Sigmoid colon (tissue), 7 donors: ENCODE data around the gene FAH. TPM values are rescaled to one million over a fixed set of nuclear protein-coding genes. Genes with fewer than 3 reads are reported as not detected.
"Not testable (repeated sequence)": the region's sequence is repeated elsewhere in the genome, so short reads cannot be mapped to it uniquely, and the experiment has no call there.

Experiments used
- DNase-seq: peaks from one replicate; pipeline ENCODE4 v3.0.0-alpha.2; 2019
- H3K27ac ChIP-seq, 4 donors: fragments of 200-600 bp; sonication (generic); one replicate each; pipeline ENCODE4 v1.5.1; 2016 to 2019; ENCODE audit warnings: mild to moderate bottlenecking in 1 of 4
- H3K27me3 ChIP-seq, 3 donors: fragments of 200-600 bp; sonication (generic); one replicate each; pipeline ENCODE4 v1.5.1; 2019; ENCODE audit warnings: mild to moderate bottlenecking in 1 of 3
- H3K36me3 ChIP-seq, 4 donors: fragments of 200-600 bp; sonication (generic); one replicate each; pipeline ENCODE4 v1.5.1; 2016 to 2019
- H3K4me1 ChIP-seq, 4 donors: fragments of 200-600 bp; sonication (generic); one replicate each; pipeline ENCODE4 v1.5.1; 2017 to 2019
- H3K4me3 ChIP-seq, 4 donors: fragments of 200-600 bp; sonication (generic); one replicate each; pipeline ENCODE4 v1.5.1; 2017 to 2019; ENCODE audit warnings: mild to moderate bottlenecking in 2 of 4, moderate library complexity in 1 of 4
- H3K9me3 ChIP-seq, 4 donors: fragments of 200-600 bp in 3 of 4; sonication (generic) in 3 of 4; one replicate each; pipeline versions ENCODE4 v1.5.1 to v1.6.1; 2013 to 2019
- CTCF ChIP-seq, 4 experiments: fragments of 450-650 bp in 3 of 4; fragments of 200-600 bp in 1 of 4; IDR thresholded peaks; one replicate each; pipeline ENCODE4 v1.5.1; 2016 to 2019; ENCODE audit warnings: antibody characterized with exemption in 4 of 4, mild to moderate bottlenecking in 3 of 4, moderate library complexity in 2 of 4
- EP300 ChIP-seq, 4 donors: sonication (generic); formaldehyde crosslinking; IDR thresholded peaks; one replicate each; pipeline ENCODE4 v1.6.1; 2017; ENCODE audit warnings: antibody characterized with exemption in 4 of 4
- POLR2A ChIP-seq, 2 donors: fragments of 450-650 bp; IDR thresholded peaks; one replicate each; pipeline ENCODE4 v1.6.1; 2016; ENCODE audit warnings: antibody characterized with exemption in 2 of 2, mild to moderate bottlenecking in 2 of 2, moderate library complexity in 2 of 2
- POLR2AphosphoS5 ChIP-seq, 4 donors: sonication (generic); formaldehyde crosslinking; IDR thresholded peaks; one replicate each; pipeline ENCODE4 v1.6.1; 2017; ENCODE audit warnings: antibody characterized with exemption in 4 of 4
- WGBS, 2 donors: extraction: QIAGEN DNeasy Blood & Tissue Kit; methylation state at CpG; one replicate each; pipeline ENCODE4 v1.1.7; 2013; 5-methylcytosine and 5-hydroxymethylcytosine counted together
- intact Hi-C: fragments of 100-400 bp; cut with DNase I; formaldehyde crosslinking; loops from one replicate; pipeline ENCODE4 v1.15.1; 2023
- polyA plus RNA-seq, 3 donors: library from polyadenylated mRNA; stranded (reverse); fragments of 200-250 nt; gene quantifications; one replicate each; pipeline ENCODE4 v1.2.3, GENCODE V29; 2013
- total RNA-seq, 4 donors: library from RNA; depleted of rRNA; stranded (reverse); fragments of >200 nt; gene quantifications; one replicate each; pipeline ENCODE4 v1.1.0, GENCODE V29; 2016
- donor health status: healthy with polysubstance abuse.
- donor health status: Bipolar disorder and iron deficiency.
- donor health status: healthy.

Gene FAH
- total and polyA plus RNA-seq, 7 donors, result 11.4 to 23.5 (median 14.4) TPM

GRCh38 chr15:80151576-80151975 is 1.2 kb upstream of the FAH start:
- WGBS, 2 donors, result 69 to 82% methylated on average over 3 of the region's 3 CpGs
- Histone ChIP-seq H3K36me3 (no peaks in the 10 kb centered on the region), H3K27ac (peak overlapping the region in 3 of 4 donors; percentile 85 to 90 (median 87)), H3K4me1 (peaks cover 0 to 19% (median 13%) of the 10 kb centered on the region in 4 donors), H3K4me3 (peak overlapping the region in 1 of 4 donors; percentile 80), H3K9me3 (no peaks in the 10 kb centered on the region), H3K27me3 (no peaks in the 10 kb centered on the region)
- intact Hi-C loops, result loop anchor here (5.0 to 10.0 kb wide), 2 partner anchors 229 to 257 kb away; partner anchors contain the start of gene MTHFS
- DNase-seq, result no peak
- no peak for TF ChIP-seq POLR2A (IDR thresholded peaks at IDR 0.05)
- no peak for TF ChIP-seq POLR2AphosphoS5 (IDR thresholded peaks at IDR 0.05)
- no peak for TF ChIP-seq CTCF (IDR thresholded peaks at IDR 0.05)
- TF ChIP-seq EP300 (IDR thresholded peaks at IDR 0.05), result no peak

- Histone ChIP-seq H3K27me3 (no peaks in the 10 kb centered on the region), H3K4me1 (peaks cover 0 to 19% (median 13%) of the 10 kb centered on the region in 4 donors), H3K27ac (peak overlapping the region; percentile 81 to 90 (median 86)), H3K36me3 (no peaks in the 10 kb centered on the region), H3K9me3 (no peaks in the 10 kb centered on the region), H3K4me3 (peak overlapping the region; percentile 58 to 80 (median 74))
- intact Hi-C loops, result loop anchor here (1.0 to 10.0 kb wide), 3 partner anchors 93 to 258 kb away; partner anchors contain the start of genes MTHFS and ZFAND6
- TF ChIP-seq POLR2AphosphoS5 (IDR thresholded peaks at IDR 0.05) (peak in 1 of 4 donors; percentile 62), EP300 (IDR thresholded peaks at IDR 0.05) (no peak)
- WGBS, 2 donors, result 1 to 3% methylated on average over 38 to 39 of the region's 41 CpGs
- peak; percentile 99 for DNase-seq
Measured at GRCh38 chr15:80152180-80152895, 461 bp upstream of the FAH start.

- Histone ChIP-seq H3K9me3 (no peaks in the 10 kb centered on the region), H3K27me3 (no peaks in the 10 kb centered on the region), H3K4me3 (peak overlapping the region in 1 of 4 donors; percentile 75), H3K36me3 (peaks cover 0 to 11% (median 0%) of the 10 kb centered on the region in 4 donors), H3K27ac (peak overlapping the region in 2 of 4 donors; percentile 85 to 90), H3K4me1 (peaks cover 0 to 19% (median 13%) of the 10 kb centered on the region in 4 donors)
- DNase-seq, result no peak
- intact Hi-C loops, result loop anchor here (5.0 to 10.0 kb wide), 2 partner anchors 232 to 259 kb away; partner anchors contain the start of gene MTHFS
- no peak for TF ChIP-seq CTCF (IDR thresholded peaks at IDR 0.05)
- no peak for TF ChIP-seq POLR2AphosphoS5 (IDR thresholded peaks at IDR 0.05)
- no peak for TF ChIP-seq POLR2A (IDR thresholded peaks at IDR 0.05)
- TF ChIP-seq EP300 (IDR thresholded peaks at IDR 0.05), result no peak
- WGBS, 2 donors, result 65 to 72% methylated on average over 4 of the region's 4 CpGs
Measured at GRCh38 chr15:80153900-80154299, 1.1 kb downstream of the FAH start.

GRCh38 chr15:80154336-80154735 is 1.5 kb downstream of the FAH start:
- H3K27ac ChIP-seq, result no peak overlapping the region
- H3K4me3 ChIP-seq, result no peak overlapping the region
- H3K27me3 ChIP-seq, result no peaks in the 10 kb centered on the region
- peaks cover 0 to 19% (median 13%) of the 10 kb centered on the region in 4 donors for H3K4me1 ChIP-seq
- no peak for DNase-seq
- H3K36me3 ChIP-seq, result peaks cover 0 to 11% (median 0%) of the 10 kb centered on the region in 4 donors
- TF ChIP-seq CTCF (IDR thresholded peaks at IDR 0.05) (no peak), EP300 (IDR thresholded peaks at IDR 0.05) (no peak), POLR2A (IDR thresholded peaks at IDR 0.05) (no peak), POLR2AphosphoS5 (IDR thresholded peaks at IDR 0.05) (no peak)
- H3K9me3 ChIP-seq, result no peaks in the 10 kb centered on the region
- WGBS, 2 donors, result 93 to 95% methylated on average over 6 of the region's 6 CpGs
- intact Hi-C loops, result loop anchor here (5.0 to 10.0 kb wide), 2 partner anchors 232 to 260 kb away; partner anchors contain the start of gene MTHFS

DNA sequence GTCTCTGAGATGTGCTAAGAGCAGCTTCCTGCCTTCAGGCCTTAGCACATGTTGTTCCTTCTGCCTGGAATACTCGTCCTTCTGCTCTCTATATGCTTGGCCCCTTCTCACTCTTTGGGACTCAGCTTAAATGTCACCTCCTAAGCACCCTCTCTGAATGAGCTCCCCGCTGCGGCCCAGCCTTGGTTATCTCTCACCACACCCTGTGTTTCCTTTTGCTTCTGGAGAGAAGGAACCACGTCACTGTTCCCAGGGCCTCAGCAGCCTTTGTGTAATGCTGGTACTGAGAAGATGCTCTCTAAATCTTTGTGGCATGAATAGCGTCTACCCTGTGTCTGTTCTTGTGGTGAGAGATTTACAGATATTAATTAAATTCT is 2.2 kb downstream of the FAH start:
- no peak overlapping the region for H3K4me3 ChIP-seq
- intact Hi-C loops, result loop anchor here (10.0 kb wide), 1 partner anchor 260 kb away; the partner anchor contains the start of gene MTHFS
- H3K27me3 ChIP-seq, result no peaks in the 10 kb centered on the region
- DNase-seq, result no peak
- H3K27ac ChIP-seq, result peak overlapping the region in 1 of 4 donors; percentile 41
- H3K4me1 ChIP-seq, result peaks cover 0 to 19% (median 13%) of the 10 kb centered on the region in 4 donors
- no peaks in the 10 kb centered on the region for H3K9me3 ChIP-seq
- 87 to 91% methylated on average over 5 of the region's 5 CpGs for WGBS, 2 donors
- peaks cover 0 to 11% (median 0%) of the 10 kb centered on the region in 4 donors for H3K36me3 ChIP-seq
- TF ChIP-seq POLR2A (IDR thresholded peaks at IDR 0.05), result no peak
- TF ChIP-seq CTCF (IDR thresholded peaks at IDR 0.05), result no peak
- no peak for TF ChIP-seq EP300 (IDR thresholded peaks at IDR 0.05)
- no peak for TF ChIP-seq POLR2AphosphoS5 (IDR thresholded peaks at IDR 0.05)

GRCh38 chr15:80155378-80156175 is 2.8 kb downstream of the FAH start:
- DNase-seq, result peak; percentile 69
- peak overlapping the region in 1 of 4 donors; percentile 41 for H3K27ac ChIP-seq
- WGBS, 2 donors, result 82 to 89% methylated on average over 16 of the region's 16 CpGs
- intact Hi-C loops, result loop anchor here (10.0 kb wide), 1 partner anchor 261 kb away; the partner anchor contains the start of gene MTHFS
- not testable (repeated sequence) for H3K27me3 ChIP-seq, H3K9me3 ChIP-seq, H3K4me3 ChIP-seq
- H3K36me3 ChIP-seq, result peaks cover 0 to 11% (median 0%) of the 10 kb centered on the region in 4 donors
- peaks cover 0 to 19% (median 16%) of the 10 kb centered on the region in 4 donors for H3K4me1 ChIP-seq
